ENCODE measurements around the gene FAM135A. TPM values are rescaled to one million over a fixed set of nuclear protein-coding genes. Genes with fewer than 3 reads are reported as not detected.

FAM135A gene
- total RNA-seq, 1 experiment from 2014 or later: 16.0 TPM

- Histone ChIP-seq H3K27ac (peak overlapping the region; percentile 85), H2AFZ (0 out of 2 replicates have a peak overlapping the region, but pooled peaks have one; percentile 26), H3K4me2 (peak overlapping the region; percentile 62), H4K20me1 (ENCODE audit: insufficient read depth) (no peaks in the 10 kb centered on the region), H3K4me1 (replicated peaks; ENCODE audit: insufficient read depth) (peaks cover 47% of the 10 kb centered on the region), H3K27me3 (ENCODE audit: insufficient read depth, low read depth) (no peaks in the 10 kb centered on the region), H3K9me2 (ENCODE audit: insufficient read depth) (no peaks in the 10 kb centered on the region), H3K9me3 (ENCODE audit: insufficient read depth, low read depth) (no peaks in the 10 kb centered on the region), H3K4me3 (no peak overlapping the region), H3F3A (ENCODE audit: insufficient read depth, low read depth) (peaks cover 37% of the 10 kb centered on the region), H3K36me3 (ENCODE audit: low read depth) (no peaks in the 10 kb centered on the region), H3K79me2 (ENCODE audit: low read depth) (no peaks in the 10 kb centered on the region)
- intact Hi-C loops (cut with micrococcal nuclease; ENCODE audit: unreplicated experiment): no loop called here
- CTCF ChIA-PET: no interaction called here
- POLR2A ChIA-PET (ENCODE audit: unreplicated experiment): no interaction called here
- TF ChIP-seq EZH2 (IDR thresholded peaks at IDR 0.05; ENCODE audit: low read depth): no peak
- peak in 1 of 2 experiments; percentile 63 for DNase-seq
- BruUV-seq (replicated peaks): no TSS peak
These were observed 16.2 kb upstream of the FAM135A start for GRCh38 chr6:70396796-70397729.

GRCh38 chr6:70398783-70399728, 14.3 kb upstream of the FAM135A start:
- intact Hi-C loops (cut with micrococcal nuclease; ENCODE audit: unreplicated experiment): loop anchor here (1.0 to 2.0 kb wide), 2 partner anchors 14 to 28 kb away; partner anchors contain the start of gene FAM135A
- H3F3A ChIP-seq (ENCODE audit: insufficient read depth, low read depth): peaks cover 37% of the 10 kb centered on the region
- H3K27me3 ChIP-seq (ENCODE audit: insufficient read depth, low read depth): no peaks in the 10 kb centered on the region
- ChIA-PET CTCF (interaction anchor here (0.7 to 0.8 kb wide), 2 partner anchors 14 to 30 kb away, joined by 3 read pairs; partner anchors contain the start of gene FAM135A), POLR2A (ENCODE audit: unreplicated experiment) (interaction anchor here (0.5 to 1.0 kb wide), 4 partner anchors 14 to 1130 kb away, joined by 3 to 33 read pairs (median 4); partner anchors contain the start of gene FAM135A)
- TF ChIP-seq EZH2 (IDR thresholded peaks at IDR 0.05; ENCODE audit: low read depth): no peak
- TF ChIP-seq CTCF (conservative IDR thresholded peaks at IDR 0.05): no peak
- peak overlapping the region; percentile 43; the same call in 1 of the 2 replicates for H3K4me3 ChIP-seq
- H3K27ac ChIP-seq: peak overlapping the region; percentile 85
- no peaks in the 10 kb centered on the region for H3K9me2 ChIP-seq (ENCODE audit: insufficient read depth)
- BruUV-seq (replicated peaks): TSS peak; percentile 92
- peak overlapping the region; percentile 68 for H2AFZ ChIP-seq
- H3K79me2 ChIP-seq (ENCODE audit: low read depth): no peaks in the 10 kb centered on the region
- H3K36me3 ChIP-seq (ENCODE audit: low read depth): no peaks in the 10 kb centered on the region
- H3K4me1 ChIP-seq (replicated peaks; ENCODE audit: insufficient read depth): peaks cover 47% of the 10 kb centered on the region
- H3K4me2 ChIP-seq: peak overlapping the region; percentile 80
- no peaks in the 10 kb centered on the region for H4K20me1 ChIP-seq (ENCODE audit: insufficient read depth)
- H3K9me3 ChIP-seq (ENCODE audit: insufficient read depth, low read depth): no peaks in the 10 kb centered on the region
- DNase-seq: peak; percentile 60 to 99

- Histone ChIP-seq H3K9me3 (ENCODE audit: insufficient read depth, low read depth) (no peaks in the 10 kb centered on the region), H3F3A (ENCODE audit: insufficient read depth, low read depth) (peaks cover 11% of the 10 kb centered on the region), H3K4me3 (no peak overlapping the region), H3K79me2 (ENCODE audit: low read depth) (no peaks in the 10 kb centered on the region), H3K4me2 (no peak overlapping the region), H3K27ac (no peak overlapping the region), H3K27me3 (ENCODE audit: insufficient read depth, low read depth) (no peaks in the 10 kb centered on the region), H2AFZ (no peak overlapping the region), H3K36me3 (ENCODE audit: low read depth) (no peaks in the 10 kb centered on the region), H3K4me1 (replicated peaks; ENCODE audit: insufficient read depth) (peaks cover 11% of the 10 kb centered on the region), H3K9me2 (ENCODE audit: insufficient read depth) (no peaks in the 10 kb centered on the region), H4K20me1 (ENCODE audit: insufficient read depth) (no peaks in the 10 kb centered on the region)
- CTCF ChIA-PET: interaction anchor here (0.6 kb wide), 1 partner anchor 97 kb away, joined by 3 read pairs; no protein-coding TSS in a partner anchor
- BruUV-seq (replicated peaks): no TSS peak
- DNase-seq: no peak
- POLR2A ChIA-PET (ENCODE audit: unreplicated experiment): no interaction called here
- intact Hi-C loops (cut with micrococcal nuclease; ENCODE audit: unreplicated experiment): no loop called here
- no peak for TF ChIP-seq CTCF (conservative IDR thresholded peaks at IDR 0.05)
- no peak for TF ChIP-seq EZH2 (IDR thresholded peaks at IDR 0.05; ENCODE audit: low read depth)
These were observed 8.7 kb upstream of the FAM135A start for GRCh38 chr6:70404658-70405057.

All from PC-9 (cell line).